K562 (cell line): ENCODE results near the gene FKBP1B. TPM values are rescaled to one million over a fixed set of nuclear protein-coding genes. Genes with fewer than 3 reads are reported as not detected.
A peak's percentile ranks its signal among the peaks of the same experiment; 100 is the strongest.

Experiments
- BCL6 ChIP-seq: fragments of 250-450 bp; sonication (Bioruptor Pico); IDR thresholded peaks from 2 replicates; pipeline ENCODE4 v1.4.0; 2020
- ESRRB ChIP-seq: fragments of 250-450 bp; sonication (Bioruptor Pico); IDR thresholded peaks from 2 replicates; pipeline ENCODE4 v1.5.0; 2020; ENCODE audit warnings: mild to moderate bottlenecking, moderate library complexity, borderline replicate concordance
- GABPB1 ChIP-seq: sonication (generic); formaldehyde crosslinking; IDR thresholded peaks from 2 replicates; pipeline ENCODE4 v1.8.0; 2022; ENCODE audit warnings: mild to moderate bottlenecking, missing genetic modification reagents
- KLF6 ChIP-seq: fragments of 250-450 bp; sonication (Bioruptor Pico); IDR thresholded peaks from 2 replicates; pipeline ENCODE4 v1.4.0; 2020; ENCODE audit warnings: mild to moderate bottlenecking, moderate library complexity, borderline replicate concordance
- NFE2 ChIP-seq: IDR thresholded peaks from 2 replicates; pipeline ENCODE4 v1.6.1; 2014; ENCODE audit warnings: antibody characterized with exemption, low read depth
- RB1 ChIP-seq: fragments of 450-650 bp; IDR thresholded peaks from 2 replicates; pipeline ENCODE4 v1.6.1; 2017; ENCODE audit warnings: low read depth, mild to moderate bottlenecking
- SMARCA5 ChIP-seq: fragments of 450-650 bp; IDR thresholded peaks from 2 replicates; pipeline ENCODE4 v1.6.1; 2016
- SPI1 ChIP-seq: IDR thresholded peaks from 2 replicates; pipeline ENCODE4 v1.6.1; 2011; ENCODE audit warnings: low read depth, low read length, control low read depth, borderline replicate concordance
- TARDBP ChIP-seq: fragments of 450-650 bp; IDR thresholded peaks from 2 replicates; pipeline ENCODE4 v1.6.1; 2016
- TCFL5 ChIP-seq: fragments of 250-450 bp; sonication (Bioruptor Pico); conservative IDR thresholded peaks from 2 replicates; pipeline ENCODE4 v1.6.1; 2021; ENCODE audit warnings: mild to moderate bottlenecking, moderate library complexity, matching md5 sums
- TEAD1 ChIP-seq, 2 experiments: fragments of 450-650 bp in 1 of 2; sonication (generic) in 1 of 2; formaldehyde crosslinking; IDR thresholded peaks; 2 replicates each; pipeline versions ENCODE4 v1.4.0 to v1.8.0; 2020 to 2022; ENCODE audit warnings: mild to moderate bottlenecking in 2 of 2, missing genetic modification reagents in 1 of 2
- ZNF140 ChIP-seq: fragments of 250-450 bp; sonication (Bioruptor Pico); IDR thresholded peaks from 2 replicates; pipeline ENCODE4 v1.8.0; 2021; ENCODE audit warnings: moderate library complexity, mild to moderate bottlenecking, inconsistent platforms
- ZNF280A ChIP-seq: fragments of 450-650 bp; IDR thresholded peaks from 2 replicates; pipeline ENCODE4 v1.6.1; 2018; ENCODE audit warnings: mild to moderate bottlenecking, low read depth; ENCODE audit not compliant: partially characterized antibody
- polyA plus RNA-seq, 8 experiments: library from polyadenylated mRNA; depleted of rRNA in 4 of 8; stranded (reverse) in 5 of 8; unstranded in 3 of 8; fragments of >200 nt; fragmentation: Nextera tagmentation in 2 of 8; fragmentation: Illumina TruSeq in 1 of 8; extraction: Ambion mirVana in 2 of 8; extraction: Trizol in 1 of 8; gene quantifications; 2 replicates each; pipeline versions ENCODE4 v1.2.1 to v1.2.3, GENCODE V29; 2011 to 2014; ENCODE audit warnings: inconsistent platforms in 1 of 8, missing spikeins in 1 of 8
- total RNA-seq, 7 experiments: library from RNA; depleted of rRNA in 6 of 7; stranded (reverse); fragments of >200 nt in 6 of 7; fragmentation: Illumina TruSeq in 2 of 7; extraction: Trizol in 2 of 7; gene quantifications; 2 replicates each; pipeline versions ENCODE4 v1.2.1 to v1.2.3, GENCODE V29; 2011 to 2021; ENCODE audit warnings: low replicate concordance in 1 of 7
- TF ChIP-seq, protein P1 (sequence below), 2 experiments: fragments of 450-650 bp; IDR thresholded peaks; 2 replicates each; pipeline ENCODE4 v1.6.1; 2018; ENCODE audit warnings: mild to moderate bottlenecking in 2 of 2, low read depth in 1 of 2; ENCODE audit not compliant: partially characterized antibody in 2 of 2
- TF ChIP-seq, protein P2 (sequence below): fragments of 250-450 bp; sonication (Bioruptor Pico); IDR thresholded peaks from 2 replicates; pipeline ENCODE4 v1.8.0; 2021; ENCODE audit warnings: moderate library complexity, mild to moderate bottlenecking, inconsistent platforms

Gene FKBP1B
- total and polyA plus RNA-seq, 9 of the 15 experiments (the other 6 are each of a cell fraction or from before 2014, with no cell fraction given), result 0.58 to 9.4 (median 1.6) TPM

DNA sequence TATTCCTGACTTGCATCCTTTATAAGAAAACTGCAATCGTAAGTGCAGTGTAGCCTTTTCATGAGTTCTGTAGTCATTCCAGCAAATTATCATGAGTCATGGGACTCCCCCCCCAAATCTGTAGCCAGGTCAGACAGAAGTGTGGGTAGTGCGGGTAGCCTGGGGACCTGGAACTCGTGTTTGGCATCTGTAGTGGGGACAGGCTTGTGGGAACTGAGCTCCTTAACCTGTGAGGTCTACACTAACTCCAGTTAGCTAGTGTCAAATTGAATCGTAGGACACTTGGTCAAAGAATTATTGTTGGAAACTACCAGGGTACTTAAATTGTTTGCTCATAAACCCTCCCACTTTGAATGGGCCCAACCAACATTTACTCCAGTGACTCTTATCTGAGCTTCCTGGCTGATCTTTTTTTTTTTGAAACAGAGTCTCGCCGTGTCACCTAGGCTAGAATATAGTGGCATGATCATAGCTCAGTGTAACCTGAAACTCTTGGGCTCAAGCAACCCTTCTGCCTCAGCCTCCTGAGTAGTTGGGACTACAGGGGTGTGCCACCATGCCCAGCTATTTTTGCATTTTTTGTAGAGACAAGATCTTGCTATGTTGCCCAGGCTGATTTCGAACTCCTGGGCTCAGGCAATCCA, 61.2 kb downstream of the FKBP1B start (continued):
- no peak for TF ChIP-seq ZNF280A
- no peak for TF ChIP-seq BCL6 (CRISPR knock-in tag)
- no peak for TF ChIP-seq TCFL5 (CRISPR knock-in tag)
- no peak for TF ChIP-seq SPI1
- TF ChIP-seq, protein P1, sequence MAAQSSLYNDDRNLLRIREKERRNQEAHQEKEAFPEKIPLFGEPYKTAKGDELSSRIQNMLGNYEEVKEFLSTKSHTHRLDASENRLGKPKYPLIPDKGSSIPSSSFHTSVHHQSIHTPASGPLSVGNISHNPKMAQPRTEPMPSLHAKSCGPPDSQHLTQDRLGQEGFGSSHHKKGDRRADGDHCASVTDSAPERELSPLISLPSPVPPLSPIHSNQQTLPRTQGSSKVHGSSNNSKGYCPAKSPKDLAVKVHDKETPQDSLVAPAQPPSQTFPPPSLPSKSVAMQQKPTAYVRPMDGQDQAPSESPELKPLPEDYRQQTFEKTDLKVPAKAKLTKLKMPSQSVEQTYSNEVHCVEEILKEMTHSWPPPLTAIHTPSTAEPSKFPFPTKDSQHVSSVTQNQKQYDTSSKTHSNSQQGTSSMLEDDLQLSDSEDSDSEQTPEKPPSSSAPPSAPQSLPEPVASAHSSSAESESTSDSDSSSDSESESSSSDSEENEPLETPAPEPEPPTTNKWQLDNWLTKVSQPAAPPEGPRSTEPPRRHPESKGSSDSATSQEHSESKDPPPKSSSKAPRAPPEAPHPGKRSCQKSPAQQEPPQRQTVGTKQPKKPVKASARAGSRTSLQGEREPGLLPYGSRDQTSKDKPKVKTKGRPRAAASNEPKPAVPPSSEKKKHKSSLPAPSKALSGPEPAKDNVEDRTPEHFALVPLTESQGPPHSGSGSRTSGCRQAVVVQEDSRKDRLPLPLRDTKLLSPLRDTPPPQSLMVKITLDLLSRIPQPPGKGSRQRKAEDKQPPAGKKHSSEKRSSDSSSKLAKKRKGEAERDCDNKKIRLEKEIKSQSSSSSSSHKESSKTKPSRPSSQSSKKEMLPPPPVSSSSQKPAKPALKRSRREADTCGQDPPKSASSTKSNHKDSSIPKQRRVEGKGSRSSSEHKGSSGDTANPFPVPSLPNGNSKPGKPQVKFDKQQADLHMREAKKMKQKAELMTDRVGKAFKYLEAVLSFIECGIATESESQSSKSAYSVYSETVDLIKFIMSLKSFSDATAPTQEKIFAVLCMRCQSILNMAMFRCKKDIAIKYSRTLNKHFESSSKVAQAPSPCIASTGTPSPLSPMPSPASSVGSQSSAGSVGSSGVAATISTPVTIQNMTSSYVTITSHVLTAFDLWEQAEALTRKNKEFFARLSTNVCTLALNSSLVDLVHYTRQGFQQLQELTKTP (IDR thresholded peaks at IDR 0.05; ENCODE audit: low read depth in 1 of 2, partially characterized antibody in 2 of 2), result no peak
- TF ChIP-seq ZNF140 (CRISPR knock-in tag), result no peak
- TF ChIP-seq TARDBP, result no peak
- TF ChIP-seq KLF6 (CRISPR knock-in tag), result no peak
- TF ChIP-seq SMARCA5, result no peak
- peak; percentile 50; the same call in 1 of the 2 replicates for TF ChIP-seq NFE2
- TF ChIP-seq ESRRB (CRISPR knock-in tag), result no peak
- no peak for TF ChIP-seq RB1
- TF ChIP-seq TEAD1 (CRISPR knock-in tag; IDR thresholded peaks at IDR 0.05), result no peak
- TF ChIP-seq, protein P2, sequence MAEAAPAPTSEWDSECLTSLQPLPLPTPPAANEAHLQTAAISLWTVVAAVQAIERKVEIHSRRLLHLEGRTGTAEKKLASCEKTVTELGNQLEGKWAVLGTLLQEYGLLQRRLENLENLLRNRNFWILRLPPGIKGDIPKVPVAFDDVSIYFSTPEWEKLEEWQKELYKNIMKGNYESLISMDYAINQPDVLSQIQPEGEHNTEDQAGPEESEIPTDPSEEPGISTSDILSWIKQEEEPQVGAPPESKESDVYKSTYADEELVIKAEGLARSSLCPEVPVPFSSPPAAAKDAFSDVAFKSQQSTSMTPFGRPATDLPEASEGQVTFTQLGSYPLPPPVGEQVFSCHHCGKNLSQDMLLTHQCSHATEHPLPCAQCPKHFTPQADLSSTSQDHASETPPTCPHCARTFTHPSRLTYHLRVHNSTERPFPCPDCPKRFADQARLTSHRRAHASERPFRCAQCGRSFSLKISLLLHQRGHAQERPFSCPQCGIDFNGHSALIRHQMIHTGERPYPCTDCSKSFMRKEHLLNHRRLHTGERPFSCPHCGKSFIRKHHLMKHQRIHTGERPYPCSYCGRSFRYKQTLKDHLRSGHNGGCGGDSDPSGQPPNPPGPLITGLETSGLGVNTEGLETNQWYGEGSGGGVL, result no peak
- TF ChIP-seq GABPB1 (CRISPR knock-in tag), result no peak
